Sigmoid colon (tissue), 7 donors: ENCODE data around the gene SLC7A8. TPM values are rescaled to one million over a fixed set of nuclear protein-coding genes. Genes with fewer than 3 reads are reported as not detected.

Experiments
- DNase-seq: peaks from one replicate; pipeline ENCODE4 v3.0.0-alpha.2; 2019
- H3K27ac ChIP-seq, 4 donors: fragments of 200-600 bp; sonication (generic); one replicate each; pipeline ENCODE4 v1.5.1; 2016 to 2019; ENCODE audit warnings: mild to moderate bottlenecking in 1 of 4
- H3K27me3 ChIP-seq, 3 donors: fragments of 200-600 bp; sonication (generic); one replicate each; pipeline ENCODE4 v1.5.1; 2019; ENCODE audit warnings: mild to moderate bottlenecking in 1 of 3
- H3K36me3 ChIP-seq, 4 donors: fragments of 200-600 bp; sonication (generic); one replicate each; pipeline ENCODE4 v1.5.1; 2016 to 2019
- H3K4me1 ChIP-seq, 4 donors: fragments of 200-600 bp; sonication (generic); one replicate each; pipeline ENCODE4 v1.5.1; 2017 to 2019
- H3K4me3 ChIP-seq, 4 donors: fragments of 200-600 bp; sonication (generic); one replicate each; pipeline ENCODE4 v1.5.1; 2017 to 2019; ENCODE audit warnings: mild to moderate bottlenecking in 2 of 4, moderate library complexity in 1 of 4
- H3K9me3 ChIP-seq, 4 donors: fragments of 200-600 bp in 3 of 4; sonication (generic) in 3 of 4; one replicate each; pipeline versions ENCODE4 v1.5.1 to v1.6.1; 2013 to 2019
- CTCF ChIP-seq, 4 experiments: fragments of 450-650 bp in 3 of 4; fragments of 200-600 bp in 1 of 4; IDR thresholded peaks; one replicate each; pipeline ENCODE4 v1.5.1; 2016 to 2019; ENCODE audit warnings: antibody characterized with exemption in 4 of 4, mild to moderate bottlenecking in 3 of 4, moderate library complexity in 2 of 4
- EP300 ChIP-seq, 4 donors: sonication (generic); formaldehyde crosslinking; IDR thresholded peaks; one replicate each; pipeline ENCODE4 v1.6.1; 2017; ENCODE audit warnings: antibody characterized with exemption in 4 of 4
- POLR2A ChIP-seq, 2 donors: fragments of 450-650 bp; IDR thresholded peaks; one replicate each; pipeline ENCODE4 v1.6.1; 2016; ENCODE audit warnings: antibody characterized with exemption in 2 of 2, mild to moderate bottlenecking in 2 of 2, moderate library complexity in 2 of 2
- POLR2AphosphoS5 ChIP-seq, 4 donors: sonication (generic); formaldehyde crosslinking; IDR thresholded peaks; one replicate each; pipeline ENCODE4 v1.6.1; 2017; ENCODE audit warnings: antibody characterized with exemption in 4 of 4
- WGBS, 2 donors: extraction: QIAGEN DNeasy Blood & Tissue Kit; methylation state at CpG; one replicate each; pipeline ENCODE4 v1.1.7; 2013; 5-methylcytosine and 5-hydroxymethylcytosine counted together
- intact Hi-C: fragments of 100-400 bp; cut with DNase I; formaldehyde crosslinking; loops from one replicate; pipeline ENCODE4 v1.15.1; 2023
- polyA plus RNA-seq, 3 donors: library from polyadenylated mRNA; stranded (reverse); fragments of 200-250 nt; gene quantifications; one replicate each; pipeline ENCODE4 v1.2.3, GENCODE V29; 2013
- total RNA-seq, 4 donors: library from RNA; depleted of rRNA; stranded (reverse); fragments of >200 nt; gene quantifications; one replicate each; pipeline ENCODE4 v1.1.0, GENCODE V29; 2016
- donor health status: healthy with polysubstance abuse.
- donor health status: Bipolar disorder and iron deficiency.
- donor health status: healthy.

SLC7A8 gene
- total and polyA plus RNA-seq, 7 donors = 5.5 to 24.7 (median 13.2) TPM

- H3K4me3 ChIP-seq = no peak overlapping the region
- DNase-seq = no peak
- peak overlapping the region in 2 of 4 donors; percentile 65 to 76 for H3K27ac ChIP-seq
- TF ChIP-seq POLR2A (IDR thresholded peaks at IDR 0.05) = no peak
- no peak for TF ChIP-seq CTCF (IDR thresholded peaks at IDR 0.05)
- no peak for TF ChIP-seq EP300 (IDR thresholded peaks at IDR 0.05)
- no peak for TF ChIP-seq POLR2AphosphoS5 (IDR thresholded peaks at IDR 0.05)
- no peaks in the 10 kb centered on the region for H3K9me3 ChIP-seq
- H3K4me1 ChIP-seq = peaks cover 0 to 62% (median 42%) of the 10 kb centered on the region in 4 donors
- intact Hi-C loops = no loop called here
- WGBS, 2 donors = 93 to 95% methylated on average over 2 of the region's 2 CpGs
- no peaks in the 10 kb centered on the region for H3K36me3 ChIP-seq
- no peaks in the 10 kb centered on the region for H3K27me3 ChIP-seq
Measured at GRCh38 chr14:23139874-23140273, 43.6 kb downstream of the SLC7A8 start.

GRCh38 chr14:23137813-23138535, 45.5 kb downstream of the SLC7A8 start:
- 86 to 89% methylated on average over 6 of the region's 6 CpGs for WGBS, 2 donors
- no peaks in the 10 kb centered on the region for H3K27me3 ChIP-seq
- DNase-seq = no peak
- no peaks in the 10 kb centered on the region for H3K36me3 ChIP-seq
- TF ChIP-seq POLR2AphosphoS5 (IDR thresholded peaks at IDR 0.05) (no peak), CTCF (IDR thresholded peaks at IDR 0.05) (no peak), POLR2A (IDR thresholded peaks at IDR 0.05) (no peak), EP300 (IDR thresholded peaks at IDR 0.05) (no peak)
- no peaks in the 10 kb centered on the region for H3K9me3 ChIP-seq
- no peak overlapping the region for H3K4me3 ChIP-seq
- H3K4me1 ChIP-seq = peaks cover 0 to 47% (median 36%) of the 10 kb centered on the region in 4 donors
- H3K27ac ChIP-seq = peak overlapping the region in 1 of 4 donors; percentile 30
- intact Hi-C loops = no loop called here

- H3K36me3 ChIP-seq = no peaks in the 10 kb centered on the region
- no peaks in the 10 kb centered on the region for H3K27me3 ChIP-seq
- H3K9me3 ChIP-seq = no peaks in the 10 kb centered on the region
- 89 to 90% methylated on average over 11 of the region's 11 CpGs for WGBS, 2 donors
- no peak for DNase-seq
- H3K27ac ChIP-seq = peak overlapping the region in 1 of 4 donors; percentile 17
- H3K4me1 ChIP-seq = peaks cover 0 to 40% (median 30%) of the 10 kb centered on the region in 4 donors
- TF ChIP-seq POLR2A (IDR thresholded peaks at IDR 0.05) (no peak), POLR2AphosphoS5 (IDR thresholded peaks at IDR 0.05) (no peak), EP300 (IDR thresholded peaks at IDR 0.05) (no peak), CTCF (IDR thresholded peaks at IDR 0.05) (no peak)
- intact Hi-C loops = no loop called here
- no peak overlapping the region for H3K4me3 ChIP-seq
Measured at GRCh38 chr14:23137192-23137812, 46.2 kb downstream of the SLC7A8 start.

GRCh38 chr14:23136566-23137133, 46.8 kb downstream of the SLC7A8 start:
- Histone ChIP-seq H3K36me3 (no peaks in the 10 kb centered on the region), H3K4me3 (no peak overlapping the region), H3K9me3 (no peaks in the 10 kb centered on the region), H3K4me1 (peaks cover 0 to 33% (median 23%) of the 10 kb centered on the region in 4 donors), H3K27ac (no peak overlapping the region), H3K27me3 (no peaks in the 10 kb centered on the region)
- intact Hi-C loops = no loop called here
- WGBS, 2 donors = 89 to 93% methylated on average over 16 of the region's 16 CpGs
- no peak for DNase-seq
- TF ChIP-seq CTCF (IDR thresholded peaks at IDR 0.05) (no peak), POLR2A (IDR thresholded peaks at IDR 0.05) (no peak), EP300 (IDR thresholded peaks at IDR 0.05) (no peak), POLR2AphosphoS5 (IDR thresholded peaks at IDR 0.05) (no peak)
